Ovary (tissue), 3 donors: ENCODE data around the gene CA11.

ENCODE experiments used
- CTCF ChIP-seq, 3 donors: fragments of 450-650 bp in 2 of 3; fragments of 200-600 bp in 1 of 3; IDR thresholded peaks; one replicate each; pipeline versions ENCODE4 v1.5.1 to v1.8.0; 2016 to 2022; ENCODE audit warnings: antibody characterized with exemption in 3 of 3, mild to moderate bottlenecking in 1 of 3
- EP300 ChIP-seq: sonication (generic); formaldehyde crosslinking; IDR thresholded peaks from one replicate; pipeline ENCODE4 v1.6.1; 2017; ENCODE audit warnings: antibody characterized with exemption
- POLR2A ChIP-seq: fragments of 450-650 bp; IDR thresholded peaks from one replicate; pipeline ENCODE4 v1.6.1; 2017; ENCODE audit warnings: antibody characterized with exemption, mild to moderate bottlenecking, moderate library complexity
- donor health status: DM: no; HTN: no; CAD: no.

DNA sequence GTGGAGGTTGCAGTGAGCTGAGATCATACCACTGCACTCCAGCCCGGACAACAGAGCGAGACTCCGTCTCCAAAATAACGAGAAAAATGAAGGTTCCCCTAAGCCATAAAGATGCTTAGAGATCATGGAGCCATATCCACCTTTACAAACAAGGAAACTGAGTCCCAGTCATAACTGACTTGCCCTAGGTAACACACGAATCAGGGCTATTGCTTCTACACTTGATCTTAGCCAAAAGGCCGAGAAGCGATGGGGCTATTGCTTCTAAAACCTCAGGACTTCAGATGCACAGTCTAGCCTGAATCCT is 12.0 kb downstream of the CA11 start:
- TF ChIP-seq CTCF (IDR thresholded peaks at IDR 0.05): no peak
- no peak for TF ChIP-seq EP300
- TF ChIP-seq POLR2A: no peak
